Gastrocnemius medialis (tissue), 4 donors: Measurements from ENCODE around the gene SYS1.

ENCODE experiments used
- CTCF ChIP-seq, 5 experiments: fragments of 450-650 bp in 3 of 5; fragments of 200-600 bp in 2 of 5; sonication (generic) in 2 of 5; IDR thresholded peaks in 4 of 5; conservative IDR thresholded peaks in 1 of 5; 1 replicate in 4 of 5; 2 replicates in 1 of 5; pipeline ENCODE4 v1.5.1; 2016 to 2019; ENCODE audit warnings: antibody characterized with exemption in 5 of 5, mild to moderate bottlenecking in 3 of 5, moderate library complexity in 3 of 5
- POLR2A ChIP-seq, 2 donors: fragments of 450-650 bp; IDR thresholded peaks; one replicate each; pipeline ENCODE4 v1.6.1; 2017; ENCODE audit warnings: antibody characterized with exemption in 2 of 2, mild to moderate bottlenecking in 2 of 2, moderate library complexity in 2 of 2

- TF ChIP-seq POLR2A (IDR thresholded peaks at IDR 0.05): no peak
- TF ChIP-seq CTCF (IDR thresholded peaks at IDR 0.05 in 4 of 5, conservative IDR thresholded peaks at IDR 0.05 in 1 of 5): no peak
These were observed 50.5 kb downstream of the SYS1 start for GRCh38 chr20:45413479-45413878.
